Measurements from ENCODE around the gene HDGFL2. TPM values are rescaled to one million over a fixed set of nuclear protein-coding genes. Genes with fewer than 3 reads are reported as not detected.

The HDGFL2 gene
- total RNA-seq, 1 donor from 2014 or later = 35.0 TPM

DNA sequence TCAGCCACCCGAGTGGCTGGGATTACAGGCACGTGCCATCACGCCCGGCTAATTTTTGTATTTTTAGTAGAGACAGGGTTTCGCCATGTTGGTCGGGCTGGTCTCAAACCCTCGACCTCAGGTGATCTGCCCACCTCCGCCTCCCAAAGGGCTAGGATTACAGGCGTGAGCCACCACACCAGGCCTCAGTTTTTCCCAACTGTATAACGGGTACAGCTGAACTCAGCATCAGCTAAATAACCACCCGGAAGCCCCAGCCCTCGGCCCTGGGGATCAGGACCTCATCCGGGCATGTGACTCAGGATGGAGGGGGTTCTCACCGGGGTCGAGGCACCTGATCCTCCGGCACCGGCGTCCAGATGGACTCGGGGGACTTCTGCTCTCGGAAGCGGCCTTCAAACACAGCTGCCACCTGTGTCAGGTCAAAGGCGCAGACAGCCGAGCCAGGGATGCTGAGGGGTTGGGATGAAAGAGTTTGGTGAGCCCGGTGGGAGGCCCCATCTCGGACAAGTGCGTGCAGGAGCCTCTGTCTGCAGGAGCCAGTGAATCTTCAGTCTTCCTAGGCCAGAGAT, 78.5 kb downstream of the HDGFL2 start:
- DNase-seq (ENCODE audit: low read depth) (no peak), FAIRE-seq (no peak)
- TF ChIP-seq, protein P1, sequence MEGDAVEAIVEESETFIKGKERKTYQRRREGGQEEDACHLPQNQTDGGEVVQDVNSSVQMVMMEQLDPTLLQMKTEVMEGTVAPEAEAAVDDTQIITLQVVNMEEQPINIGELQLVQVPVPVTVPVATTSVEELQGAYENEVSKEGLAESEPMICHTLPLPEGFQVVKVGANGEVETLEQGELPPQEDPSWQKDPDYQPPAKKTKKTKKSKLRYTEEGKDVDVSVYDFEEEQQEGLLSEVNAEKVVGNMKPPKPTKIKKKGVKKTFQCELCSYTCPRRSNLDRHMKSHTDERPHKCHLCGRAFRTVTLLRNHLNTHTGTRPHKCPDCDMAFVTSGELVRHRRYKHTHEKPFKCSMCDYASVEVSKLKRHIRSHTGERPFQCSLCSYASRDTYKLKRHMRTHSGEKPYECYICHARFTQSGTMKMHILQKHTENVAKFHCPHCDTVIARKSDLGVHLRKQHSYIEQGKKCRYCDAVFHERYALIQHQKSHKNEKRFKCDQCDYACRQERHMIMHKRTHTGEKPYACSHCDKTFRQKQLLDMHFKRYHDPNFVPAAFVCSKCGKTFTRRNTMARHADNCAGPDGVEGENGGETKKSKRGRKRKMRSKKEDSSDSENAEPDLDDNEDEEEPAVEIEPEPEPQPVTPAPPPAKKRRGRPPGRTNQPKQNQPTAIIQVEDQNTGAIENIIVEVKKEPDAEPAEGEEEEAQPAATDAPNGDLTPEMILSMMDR (IDR thresholded peaks at IDR 0.05; ENCODE audit: insufficient read depth, low read length, severe bottlenecking) = no peak
- Histone ChIP-seq H3K27me3 (ENCODE audit: control insufficient read depth, insufficient read depth, low read length) (no peaks in the 10 kb centered on the region), H3K36me3 (ENCODE audit: control insufficient read depth, insufficient read depth, low read length) (no peaks in the 10 kb centered on the region), H3K4me3 (ENCODE audit: low read depth, low read length) (no peak overlapping the region)

Other genes starting within 250 kb of the HDGFL2 start
- gene EBI3, start 242.8 kb upstream of the HDGFL2 start, total RNA-seq = not detected in 2 replicates
- gene YJU2, start 225.2 kb upstream of the HDGFL2 start, total RNA-seq = 19.0 and 24.3 TPM in 2 replicates
- gene SHD, start 193.0 kb upstream of the HDGFL2 start, total RNA-seq = not detected in 2 replicates
- not detected in 2 replicates for gene TMIGD2, start 169.9 kb upstream of the HDGFL2 start, total RNA-seq
- gene FSD1, start 167.7 kb upstream of the HDGFL2 start, total RNA-seq = 0.13 and 0.26 TPM in 2 replicates
- gene STAP2, start 133.5 kb upstream of the HDGFL2 start, total RNA-seq = 83.2 and 132 TPM in 2 replicates
- gene MPND, start 128.7 kb upstream of the HDGFL2 start, total RNA-seq = 3.7 and 6.4 TPM in 2 replicates
- gene SH3GL1, start 71.8 kb upstream of the HDGFL2 start, total RNA-seq = 23.4 and 55.3 TPM in 2 replicates
- gene CHAF1A, start 69.7 kb upstream of the HDGFL2 start, total RNA-seq = 3.7 and 7.9 TPM in 2 replicates
- 116 and 119 TPM in 2 replicates for gene UBXN6, start 14.5 kb upstream of the HDGFL2 start, total RNA-seq
- gene PLIN4, start 46.2 kb downstream of the HDGFL2 start, total RNA-seq = 4.4 and 4.7 TPM in 2 replicates
- gene PLIN5, start 62.9 kb downstream of the HDGFL2 start, total RNA-seq = under 0.01 TPM in 1 of 2 replicates, not detected in the other
- gene LRG1, start 67.7 kb downstream of the HDGFL2 start, total RNA-seq = 0.38 and 1.1 TPM in 2 replicates
- gene SEMA6B, start 87.4 kb downstream of the HDGFL2 start, total RNA-seq = under 0.01 TPM in 1 of 2 replicates, not detected in the other
- gene TNFAIP8L1, start 167.2 kb downstream of the HDGFL2 start, total RNA-seq = 0.51 and 0.53 TPM in 2 replicates
- 314 and 353 TPM in 2 replicates for gene MYDGF, start 198.0 kb downstream of the HDGFL2 start, total RNA-seq